ENCODE measurements around the gene CD82. TPM values are rescaled to one million over a fixed set of nuclear protein-coding genes. Genes with fewer than 3 reads are reported as not detected.

CD82 gene
- total and polyA plus RNA-seq, 2 of the 13 experiments (the other 11 are each of a cell fraction or from before 2014, with no cell fraction given) = 0.05 TPM; not detected in 1

GRCh38 chr11:44564670-44565210 is 723 bp upstream of the CD82 start (continued):
- TF ChIP-seq ZBTB4 (CRISPR knock-in tag; IDR thresholded peaks at IDR 0.05; ENCODE audit: borderline replicate concordance) (no peak), ZNF260 (CRISPR knock-in tag; IDR thresholded peaks at IDR 0.05; ENCODE audit: borderline replicate concordance, low read depth) (no peak), MAFK (conservative IDR thresholded peaks at IDR 0.05 in 1 of 2, IDR thresholded peaks at IDR 0.05 in 1 of 2; ENCODE audit: low read length in 2 of 2) (no peak), HHEX (CRISPR knock-in tag; IDR thresholded peaks at IDR 0.05) (no peak), ZNF24 (IDR thresholded peaks at IDR 0.05) (no peak), TCF7L2 (IDR thresholded peaks at IDR 0.05; ENCODE audit: low read depth, low read length) (no peak), MEF2D (CRISPR knock-in tag; IDR thresholded peaks at IDR 0.05) (no peak)

GRCh38 chr11:44565953-44566949 is 788 bp downstream of the CD82 start:
- H3K27me3 ChIP-seq (ENCODE audit: control insufficient read depth in 1 of 2, insufficient read depth in 2 of 2, low read length in 2 of 2) = peaks cover 0 to 20% of the 10 kb centered on the region in 2 experiments; a peak in 2 of 5 replicates
- intact Hi-C loops (cut with micrococcal nuclease; ENCODE audit: unreplicated experiment) (no loop called here), in situ Hi-C loops (cut with HindIII; ENCODE audit: extremely low pct_ligation_motif_present, low pct_unique_long_range_greater_than_20kb) (loop anchor here (10.0 kb wide), 1 partner anchor 49 kb away; no protein-coding TSS in a partner anchor)
- DNase-seq (ENCODE audit: low spot score) (no peak), ATAC-seq (no peak), FAIRE-seq (no peak)
- BruUV-seq (replicated peaks) = no TSS peak
- H3K4me1 ChIP-seq (ENCODE audit: insufficient read depth, low read length) = peaks cover 8% of the 10 kb centered on the region
- ChIA-PET CTCF (ENCODE audit: low intra/inter-chr PET ratio, low total read pairs) (no interaction called here), POLR2A (no interaction called here)
- no peak overlapping the region for H3K9ac ChIP-seq (ENCODE audit: insufficient read depth, low read depth, low read length)
- H2AFZ ChIP-seq (ENCODE audit: low read length) = no peak overlapping the region
- H3K4me3 ChIP-seq (replicated peaks in 1 of 3; ENCODE audit: insufficient read depth in 1 of 3, low read depth in 2 of 3, low read length in 3 of 3) = peak overlapping the region; percentile 29 to 72 (median 31); a peak in 5 of 6 replicates
- H3K27ac ChIP-seq (ENCODE audit: extremely low read length, insufficient read depth, low read length) = no peak overlapping the region
- WGBS (ENCODE audit: low lambda C conversion rate) = 59% methylated on average over 7 of the region's 17 CpGs
- H4K20me1 ChIP-seq (ENCODE audit: insufficient read depth, low read length) = no peaks in the 10 kb centered on the region
- no peaks in the 10 kb centered on the region for H3K79me2 ChIP-seq (ENCODE audit: insufficient read depth, low read length)
- H3K36me3 ChIP-seq (replicated peaks in 1 of 2; ENCODE audit: control insufficient read depth in 1 of 2, insufficient read depth in 2 of 2, low read length in 2 of 2) = no peaks in the 10 kb centered on the region
- no peaks in the 10 kb centered on the region for H3K9me3 ChIP-seq (ENCODE audit: low read length)
- H3K4me2 ChIP-seq (ENCODE audit: low read depth, low read length) = peak overlapping the region; percentile 85
- no peak for TF ChIP-seq YEATS2 (CRISPR knock-in tag; IDR thresholded peaks at IDR 0.05; ENCODE audit: borderline replicate concordance)
- TF ChIP-seq SAFB2 (CRISPR knock-in tag; IDR thresholded peaks at IDR 0.05; ENCODE audit: borderline replicate concordance, low read depth) = no peak
- TF ChIP-seq ARNTL (CRISPR knock-in tag; IDR thresholded peaks at IDR 0.05) = no peak
- no peak for TF ChIP-seq ARHGAP35 (CRISPR knock-in tag; IDR thresholded peaks at IDR 0.05; ENCODE audit: borderline replicate concordance)
- TF ChIP-seq ZFP36L1 (CRISPR knock-in tag; IDR thresholded peaks at IDR 0.05) = no peak
- TF ChIP-seq ZNF225 (CRISPR knock-in tag; IDR thresholded peaks at IDR 0.05) = no peak
- TF ChIP-seq EZH2 (conservative IDR thresholded peaks at IDR 0.05; ENCODE audit: low read depth, low read length) = 0 out of 2 replicates have a peak, but pooled peaks have one; percentile 41
- no peak for TF ChIP-seq ZNF260 (CRISPR knock-in tag; IDR thresholded peaks at IDR 0.05; ENCODE audit: borderline replicate concordance, low read depth)
- TF ChIP-seq, protein P1, sequence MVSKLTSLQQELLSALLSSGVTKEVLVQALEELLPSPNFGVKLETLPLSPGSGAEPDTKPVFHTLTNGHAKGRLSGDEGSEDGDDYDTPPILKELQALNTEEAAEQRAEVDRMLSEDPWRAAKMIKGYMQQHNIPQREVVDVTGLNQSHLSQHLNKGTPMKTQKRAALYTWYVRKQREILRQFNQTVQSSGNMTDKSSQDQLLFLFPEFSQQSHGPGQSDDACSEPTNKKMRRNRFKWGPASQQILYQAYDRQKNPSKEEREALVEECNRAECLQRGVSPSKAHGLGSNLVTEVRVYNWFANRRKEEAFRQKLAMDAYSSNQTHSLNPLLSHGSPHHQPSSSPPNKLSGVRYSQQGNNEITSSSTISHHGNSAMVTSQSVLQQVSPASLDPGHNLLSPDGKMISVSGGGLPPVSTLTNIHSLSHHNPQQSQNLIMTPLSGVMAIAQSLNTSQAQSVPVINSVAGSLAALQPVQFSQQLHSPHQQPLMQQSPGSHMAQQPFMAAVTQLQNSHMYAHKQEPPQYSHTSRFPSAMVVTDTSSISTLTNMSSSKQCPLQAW (CRISPR knock-in tag; IDR thresholded peaks at IDR 0.05) = 0 out of 2 replicates have a peak, but pooled peaks have one; percentile 3
- TF ChIP-seq TEAD2 (CRISPR knock-in tag; IDR thresholded peaks at IDR 0.05) = no peak
